ENCODE measurements around the gene PLCB4.

The PLCB4 gene

GRCh38 chr20:9342651-9343050 is 273.8 kb downstream of the PLCB4 start:
- Histone ChIP-seq H3K4me3 (ENCODE audit: low read depth, low read length) (no peak overlapping the region), H3K36me3 (ENCODE audit: control insufficient read depth in 2 of 2, insufficient read depth in 1 of 2, low read length in 2 of 2) (no peaks in the 10 kb centered on the region), H3K4me1 (ENCODE audit: control insufficient read depth, insufficient read depth, low read length) (no peaks in the 10 kb centered on the region), H3K27ac (ENCODE audit: extremely low read depth, low read depth, low read length) (no peak overlapping the region), H3K9me3 (ENCODE audit: control insufficient read depth, insufficient read depth, low read depth, low read length) (no peaks in the 10 kb centered on the region)
- ChIA-PET POLR2A (no interaction called here), CTCF (interaction anchor here (1.7 kb wide), 1 partner anchor 17 kb away, joined by 6 read pairs; no protein-coding TSS in a partner anchor)
- TF ChIP-seq ZNF239 (tag by site-specific recombination; IDR thresholded peaks at IDR 0.05): no peak
- TF ChIP-seq ZNF423 (tag by site-specific recombination; IDR thresholded peaks at IDR 0.05): no peak
- no peak for TF ChIP-seq RBAK (tag by site-specific recombination; IDR thresholded peaks at IDR 0.05)
- TF ChIP-seq ZNF23 (tag by site-specific recombination; IDR thresholded peaks at IDR 0.05; ENCODE audit: borderline replicate concordance): no peak
- TF ChIP-seq ZNF658 (tag by site-specific recombination; IDR thresholded peaks at IDR 0.05): no peak
- TF ChIP-seq ZNF621 (tag by site-specific recombination; IDR thresholded peaks at IDR 0.05): no peak
- no peak for TF ChIP-seq ZNF701 (tag by site-specific recombination; IDR thresholded peaks at IDR 0.05)
- TF ChIP-seq ZNF580 (tag by site-specific recombination; IDR thresholded peaks at IDR 0.05): no peak
- TF ChIP-seq SCRT2 (tag by site-specific recombination; IDR thresholded peaks at IDR 0.05): no peak
- TF ChIP-seq, protein P1, sequence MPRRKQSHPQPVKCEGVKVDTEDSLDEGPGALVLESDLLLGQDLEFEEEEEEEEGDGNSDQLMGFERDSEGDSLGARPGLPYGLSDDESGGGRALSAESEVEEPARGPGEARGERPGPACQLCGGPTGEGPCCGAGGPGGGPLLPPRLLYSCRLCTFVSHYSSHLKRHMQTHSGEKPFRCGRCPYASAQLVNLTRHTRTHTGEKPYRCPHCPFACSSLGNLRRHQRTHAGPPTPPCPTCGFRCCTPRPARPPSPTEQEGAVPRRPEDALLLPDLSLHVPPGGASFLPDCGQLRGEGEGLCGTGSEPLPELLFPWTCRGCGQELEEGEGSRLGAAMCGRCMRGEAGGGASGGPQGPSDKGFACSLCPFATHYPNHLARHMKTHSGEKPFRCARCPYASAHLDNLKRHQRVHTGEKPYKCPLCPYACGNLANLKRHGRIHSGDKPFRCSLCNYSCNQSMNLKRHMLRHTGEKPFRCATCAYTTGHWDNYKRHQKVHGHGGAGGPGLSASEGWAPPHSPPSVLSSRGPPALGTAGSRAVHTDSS (tag by site-specific recombination; IDR thresholded peaks at IDR 0.05): no peak
- no peak for TF ChIP-seq SCRT1 (tag by site-specific recombination; IDR thresholded peaks at IDR 0.05; ENCODE audit: borderline replicate concordance)
- no peak for TF ChIP-seq ZNF776 (tag by site-specific recombination; IDR thresholded peaks at IDR 0.05; ENCODE audit: borderline replicate concordance)

- no peak overlapping the region for H3K27ac ChIP-seq (ENCODE audit: extremely low read depth, low read depth, low read length)
These were observed 275.4 kb downstream of the PLCB4 start for GRCh38 chr20:9344083-9344920.

GRCh38 chr20:9348316-9348715 is 279.4 kb downstream of the PLCB4 start:
- POLR2A ChIA-PET: no interaction called here
- Histone ChIP-seq H3K9me3 (ENCODE audit: control insufficient read depth, insufficient read depth, low read depth, low read length) (no peaks in the 10 kb centered on the region), H3K4me1 (ENCODE audit: control insufficient read depth, insufficient read depth, low read length) (no peaks in the 10 kb centered on the region), H3K4me3 (ENCODE audit: low read depth, low read length) (no peak overlapping the region), H3K36me3 (ENCODE audit: control insufficient read depth in 2 of 2, insufficient read depth in 1 of 2, low read length in 2 of 2) (no peaks in the 10 kb centered on the region), H3K27ac (ENCODE audit: extremely low read depth, low read depth, low read length) (no peak overlapping the region)
- CTCF ChIA-PET: interaction anchor here (0.5 to 1.2 kb wide), 3 partner anchors 9 to 1386 kb away, joined by 3 to 4 read pairs (median 3); no protein-coding TSS in a partner anchor
- TF ChIP-seq ZFP69B (tag by site-specific recombination; IDR thresholded peaks at IDR 0.05) (no peak), SP7 (tag by site-specific recombination; IDR thresholded peaks at IDR 0.05) (no peak), ZSCAN4 (tag by site-specific recombination; IDR thresholded peaks at IDR 0.05) (no peak)

More at GRCh38 chr20:9344083-9344920, 275.4 kb downstream of the PLCB4 start:
- no peaks in the 10 kb centered on the region for H3K9me3 ChIP-seq (ENCODE audit: control insufficient read depth, insufficient read depth, low read depth, low read length)
- no peaks in the 10 kb centered on the region for H3K4me1 ChIP-seq (ENCODE audit: control insufficient read depth, insufficient read depth, low read length)
- no peak for TF ChIP-seq ZNF362 (tag by site-specific recombination; IDR thresholded peaks at IDR 0.05)
- no peak for TF ChIP-seq ZNF747 (tag by site-specific recombination; IDR thresholded peaks at IDR 0.05)
- TF ChIP-seq ZNF292 (tag by site-specific recombination; IDR thresholded peaks at IDR 0.05; ENCODE audit: borderline replicate concordance, low read depth): no peak
- TF ChIP-seq ZNF140 (tag by site-specific recombination; IDR thresholded peaks at IDR 0.05): no peak
- no peak for TF ChIP-seq ZNF488 (tag by site-specific recombination; IDR thresholded peaks at IDR 0.05)
- CTCF ChIA-PET: interaction anchor here (1.2 to 1.7 kb wide), 2 partner anchors 15 to 491 kb away, joined by 4 to 6 read pairs; no protein-coding TSS in a partner anchor
- no peaks in the 10 kb centered on the region for H3K36me3 ChIP-seq (ENCODE audit: control insufficient read depth in 2 of 2, insufficient read depth in 1 of 2, low read length in 2 of 2)
- POLR2A ChIA-PET: no interaction called here
- H3K4me3 ChIP-seq (ENCODE audit: low read depth, low read length): no peak overlapping the region

Measured in HEK293 (cell line).